ENCODE measurements around the gene IL22RA1.

GRCh38 chr1:24138476-24139221, 4.3 kb downstream of the IL22RA1 start:
- TF ChIP-seq, protein P1, sequence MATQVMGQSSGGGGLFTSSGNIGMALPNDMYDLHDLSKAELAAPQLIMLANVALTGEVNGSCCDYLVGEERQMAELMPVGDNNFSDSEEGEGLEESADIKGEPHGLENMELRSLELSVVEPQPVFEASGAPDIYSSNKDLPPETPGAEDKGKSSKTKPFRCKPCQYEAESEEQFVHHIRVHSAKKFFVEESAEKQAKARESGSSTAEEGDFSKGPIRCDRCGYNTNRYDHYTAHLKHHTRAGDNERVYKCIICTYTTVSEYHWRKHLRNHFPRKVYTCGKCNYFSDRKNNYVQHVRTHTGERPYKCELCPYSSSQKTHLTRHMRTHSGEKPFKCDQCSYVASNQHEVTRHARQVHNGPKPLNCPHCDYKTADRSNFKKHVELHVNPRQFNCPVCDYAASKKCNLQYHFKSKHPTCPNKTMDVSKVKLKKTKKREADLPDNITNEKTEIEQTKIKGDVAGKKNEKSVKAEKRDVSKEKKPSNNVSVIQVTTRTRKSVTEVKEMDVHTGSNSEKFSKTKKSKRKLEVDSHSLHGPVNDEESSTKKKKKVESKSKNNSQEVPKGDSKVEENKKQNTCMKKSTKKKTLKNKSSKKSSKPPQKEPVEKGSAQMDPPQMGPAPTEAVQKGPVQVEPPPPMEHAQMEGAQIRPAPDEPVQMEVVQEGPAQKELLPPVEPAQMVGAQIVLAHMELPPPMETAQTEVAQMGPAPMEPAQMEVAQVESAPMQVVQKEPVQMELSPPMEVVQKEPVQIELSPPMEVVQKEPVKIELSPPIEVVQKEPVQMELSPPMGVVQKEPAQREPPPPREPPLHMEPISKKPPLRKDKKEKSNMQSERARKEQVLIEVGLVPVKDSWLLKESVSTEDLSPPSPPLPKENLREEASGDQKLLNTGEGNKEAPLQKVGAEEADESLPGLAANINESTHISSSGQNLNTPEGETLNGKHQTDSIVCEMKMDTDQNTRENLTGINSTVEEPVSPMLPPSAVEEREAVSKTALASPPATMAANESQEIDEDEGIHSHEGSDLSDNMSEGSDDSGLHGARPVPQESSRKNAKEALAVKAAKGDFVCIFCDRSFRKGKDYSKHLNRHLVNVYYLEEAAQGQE (IDR thresholded peaks at IDR 0.05; ENCODE audit: low read depth): no peak
- TF ChIP-seq EP300 (IDR thresholded peaks at IDR 0.05; ENCODE audit: borderline replicate concordance) (no peak), FOXM1 (IDR thresholded peaks at IDR 0.05; ENCODE audit: borderline replicate concordance, low read depth) (no peak), EGR1 (IDR thresholded peaks at IDR 0.05) (no peak), CEBPB (IDR thresholded peaks at IDR 0.05) (no peak), RAD21 (IDR thresholded peaks at IDR 0.05; ENCODE audit: low read depth) (no peak), MAX (IDR thresholded peaks at IDR 0.05) (no peak), YY1 (IDR thresholded peaks at IDR 0.05; ENCODE audit: low read depth) (no peak), ZBTB7A (IDR thresholded peaks at IDR 0.05; ENCODE audit: low read depth) (no peak), TAF1 (IDR thresholded peaks at IDR 0.05; ENCODE audit: low read depth) (no peak)

Measured in Ishikawa (cell line).